CD4-positive, alpha-beta T cell treated with Interleukin-21 for 1 hour (primary cell): ENCODE measurements around the gene CTSC.
A peak's percentile ranks its signal among the peaks of the same experiment; 100 is the strongest.

ENCODE experiments used
- DNase-seq: peaks from one replicate; pipeline ENCODE4 v3.0.0-alpha.2; 2020

Gene CTSC

DNA sequence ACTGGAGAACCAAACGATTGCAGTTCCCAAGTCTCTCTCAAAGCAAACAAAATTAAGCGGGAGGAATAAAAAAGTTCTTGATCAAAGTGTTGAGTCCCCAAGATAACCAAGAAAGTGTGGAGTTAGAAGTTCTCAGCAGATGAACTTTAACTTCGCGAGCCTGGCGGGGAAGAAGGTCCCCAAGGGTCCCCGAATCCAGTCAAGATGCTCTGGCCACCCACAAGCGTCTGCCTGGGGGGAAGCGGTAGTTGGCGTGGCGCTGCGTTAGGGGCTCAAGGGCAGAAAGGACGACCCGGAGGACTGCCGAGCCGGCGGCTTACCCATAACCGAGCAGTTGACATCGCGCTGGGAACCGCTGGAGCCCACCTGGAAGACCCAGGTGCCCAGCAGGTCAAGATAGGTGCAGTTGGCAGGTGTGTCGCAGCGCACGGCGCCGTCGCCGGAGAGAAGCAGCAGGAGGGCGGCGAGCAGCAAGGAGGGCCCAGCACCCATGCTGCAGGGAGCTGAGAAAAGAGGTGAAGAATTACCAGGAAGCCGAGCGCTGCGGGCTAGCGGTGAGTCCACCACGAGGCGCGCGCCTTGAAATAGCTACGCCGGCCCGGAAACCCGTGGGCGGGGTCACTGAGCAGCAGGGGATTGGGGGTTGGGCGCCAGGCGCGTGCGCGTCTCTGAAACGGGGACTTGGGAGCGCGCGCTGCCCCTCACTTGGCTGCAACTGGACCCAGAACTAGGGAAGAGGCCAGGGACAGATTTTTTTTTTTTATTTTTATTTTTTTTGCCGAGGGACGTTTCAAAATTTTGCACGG, at the start of gene CTSC:
TSS of gene CTSC (minus strand) at position 556 of the 806 bp plus-strand sequence. CDS start at position 492, 64 bp downstream.
- DNase-seq, result peak; percentile 92

DNA sequence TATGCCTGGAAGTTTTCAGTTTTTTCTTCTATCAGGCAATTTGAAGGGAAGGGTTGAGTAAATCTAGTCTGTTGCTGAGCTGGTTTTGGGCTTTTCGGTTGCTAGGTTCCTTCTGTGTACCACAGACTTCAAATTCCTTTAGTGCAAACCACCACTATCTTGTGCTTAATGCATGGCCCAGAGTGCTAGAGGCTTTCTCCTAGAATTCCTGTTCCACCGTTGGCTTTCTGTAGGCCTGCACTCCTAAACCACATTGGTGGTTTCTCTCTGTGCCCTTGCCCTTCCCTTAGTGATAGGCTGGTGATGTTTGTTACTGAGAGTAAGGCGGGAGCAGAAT, 47.1 kb upstream of the CTSC start:
- DNase-seq, result no peak

DNA sequence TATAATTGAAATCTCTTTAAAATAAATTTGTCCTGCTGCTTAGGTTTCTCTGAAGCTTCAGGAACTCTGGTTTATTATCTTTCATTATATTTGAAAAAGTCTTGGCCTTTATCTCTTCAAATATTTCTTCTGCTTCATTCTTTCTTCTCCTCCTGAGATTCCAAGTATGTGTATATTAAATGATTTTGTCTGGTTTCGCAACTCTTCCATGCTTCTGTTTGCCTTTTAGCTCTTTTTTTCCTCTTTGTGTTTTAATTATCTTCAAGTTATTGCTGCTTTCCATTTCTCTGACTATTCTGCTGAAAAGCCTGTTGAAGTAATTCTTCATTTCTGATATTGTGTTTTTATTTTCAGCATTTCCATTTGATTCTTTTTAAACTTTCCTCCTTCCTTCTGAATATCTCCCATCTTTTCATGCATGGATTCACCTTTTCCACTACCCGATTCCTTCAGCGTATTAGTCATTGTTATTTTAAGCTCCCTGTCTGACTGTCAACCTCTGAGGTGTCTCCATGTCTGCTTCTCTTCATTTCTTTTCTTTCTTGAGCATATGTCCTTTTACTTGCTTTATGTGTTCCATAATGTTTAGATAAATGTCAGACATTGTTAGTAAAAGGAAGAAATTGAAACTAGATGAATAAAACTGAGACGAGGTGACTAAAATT, 46.6 kb upstream of the CTSC start:
- no peak for DNase-seq

DNA sequence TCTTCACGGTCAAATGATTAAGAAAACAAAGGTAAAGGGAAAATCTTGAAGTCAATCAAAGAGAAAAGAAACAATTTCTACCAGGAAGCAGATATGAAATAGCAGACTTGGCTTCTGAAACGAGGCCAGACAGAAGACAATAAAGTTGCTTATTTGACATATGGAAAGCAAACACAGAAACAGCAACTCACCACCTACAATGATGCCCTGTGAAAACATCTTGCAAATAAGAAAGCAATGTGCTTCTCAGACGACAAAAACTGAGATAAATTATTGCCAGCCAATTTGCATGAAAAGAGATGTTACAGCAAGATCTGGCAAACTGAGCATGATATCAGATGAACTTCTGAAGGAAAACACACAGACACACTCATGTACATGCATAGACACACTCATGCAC, 45.9 kb upstream of the CTSC start:
- no peak for DNase-seq

DNA sequence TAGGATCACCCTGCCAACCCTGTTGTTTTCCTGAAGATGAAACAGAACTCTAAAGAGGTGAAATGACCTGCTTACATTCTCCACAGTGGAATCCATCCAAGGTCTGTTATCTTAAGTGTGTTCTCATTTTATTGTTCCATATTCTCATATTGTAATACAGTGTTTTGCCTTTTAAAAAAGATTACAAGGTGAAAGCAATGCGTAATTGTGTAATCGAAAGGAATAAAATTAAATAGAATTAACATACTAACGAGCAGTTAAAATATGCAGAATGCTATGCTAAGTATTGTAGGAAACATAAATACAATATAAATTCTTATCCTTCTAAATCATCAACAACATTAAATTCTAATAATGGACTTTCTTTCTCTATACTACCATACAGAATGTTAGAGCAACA, 41.6 kb upstream of the CTSC start:
- no peak for DNase-seq

DNA sequence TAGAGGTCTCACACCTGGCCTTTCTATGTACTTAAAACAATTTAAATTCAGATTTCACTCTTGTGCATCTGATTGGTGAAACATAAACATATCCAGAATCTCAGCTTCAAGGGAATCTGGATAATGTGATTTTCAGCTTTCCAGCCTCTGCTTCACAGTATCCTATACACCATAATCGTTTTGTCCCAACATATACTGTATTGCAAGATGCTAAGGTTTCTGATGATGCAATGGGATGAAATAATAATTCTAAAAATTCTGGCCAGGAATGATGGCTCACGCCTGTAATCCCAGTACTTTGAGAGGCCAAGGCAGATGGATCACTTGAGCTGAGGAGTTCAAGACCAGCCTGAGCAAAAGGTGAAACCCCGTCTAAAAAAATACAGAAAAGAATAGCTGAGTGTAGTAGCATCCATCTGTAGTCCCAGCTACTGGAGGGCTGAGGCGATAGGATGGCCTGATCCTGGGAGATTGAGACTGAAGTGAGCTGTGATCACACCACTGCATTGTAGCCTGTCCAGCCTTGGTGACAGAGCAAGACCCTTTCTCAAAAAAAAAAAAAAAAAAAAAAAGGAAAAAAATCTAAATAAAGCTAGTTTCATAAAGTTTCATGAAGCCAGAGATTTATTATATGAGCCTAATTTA, 41.0 kb upstream of the CTSC start:
- DNase-seq, result no peak

DNA sequence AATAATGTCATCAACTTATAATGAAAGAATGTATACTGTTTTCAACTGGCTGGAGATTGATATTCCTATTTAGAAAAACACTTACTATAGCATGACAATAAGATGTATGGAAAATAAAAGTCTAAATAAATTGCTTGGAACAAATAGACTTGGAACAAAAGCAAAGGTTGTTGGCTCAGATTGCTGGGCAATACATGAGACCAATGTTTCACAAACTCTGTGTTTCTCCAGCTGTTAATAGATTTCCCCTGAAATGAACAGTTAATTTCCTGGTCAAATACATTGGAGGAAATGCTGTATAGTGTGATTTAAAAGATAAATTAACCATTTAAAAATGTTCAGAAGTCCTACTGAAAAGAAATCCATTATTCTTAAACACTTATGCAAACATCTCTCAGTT, 40.1 kb upstream of the CTSC start:
- no peak for DNase-seq

DNA sequence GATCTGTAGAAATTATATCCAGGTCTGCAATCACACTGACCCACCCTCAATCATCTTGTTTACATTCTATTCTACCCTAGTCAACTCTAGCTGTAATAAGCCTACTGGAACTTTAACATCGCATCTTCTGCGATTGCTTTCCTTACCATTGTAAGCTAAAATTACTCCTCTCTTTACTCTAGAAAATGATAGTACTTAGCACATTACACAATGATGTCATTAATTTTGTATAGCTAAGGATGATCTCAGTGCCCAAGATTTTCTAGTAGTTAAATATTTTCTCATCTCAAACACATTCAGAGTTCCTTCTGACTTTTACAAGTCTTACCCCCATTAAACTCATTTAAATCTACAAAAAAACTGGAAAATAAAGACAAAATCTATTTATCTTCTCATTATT, 39.6 kb upstream of the CTSC start:
- DNase-seq, result no peak

DNA sequence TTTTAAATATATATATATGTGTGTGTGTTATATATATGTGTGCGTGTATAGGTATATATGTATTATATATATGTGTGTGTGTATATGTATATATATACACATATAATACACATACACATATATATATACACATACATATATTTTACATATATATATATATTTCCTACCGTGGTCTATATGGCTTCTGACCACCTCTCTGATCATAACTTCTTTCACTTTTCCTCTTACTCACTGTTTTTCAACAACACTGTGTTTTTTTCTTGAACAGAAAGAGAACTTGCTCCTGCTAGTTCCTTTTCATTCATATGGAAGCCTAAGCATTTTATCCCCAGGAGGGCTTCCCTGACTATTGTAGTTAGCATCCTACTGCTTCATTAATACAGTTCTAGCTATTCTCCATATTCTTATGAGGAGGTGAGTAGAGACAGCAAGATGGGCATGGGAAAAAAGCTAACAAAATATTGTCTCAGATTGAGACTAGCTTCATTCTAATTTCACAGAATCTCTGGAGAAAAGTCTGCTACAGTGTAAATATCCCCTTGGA, 38.5 kb upstream of the CTSC start:
- no peak for DNase-seq

DNA sequence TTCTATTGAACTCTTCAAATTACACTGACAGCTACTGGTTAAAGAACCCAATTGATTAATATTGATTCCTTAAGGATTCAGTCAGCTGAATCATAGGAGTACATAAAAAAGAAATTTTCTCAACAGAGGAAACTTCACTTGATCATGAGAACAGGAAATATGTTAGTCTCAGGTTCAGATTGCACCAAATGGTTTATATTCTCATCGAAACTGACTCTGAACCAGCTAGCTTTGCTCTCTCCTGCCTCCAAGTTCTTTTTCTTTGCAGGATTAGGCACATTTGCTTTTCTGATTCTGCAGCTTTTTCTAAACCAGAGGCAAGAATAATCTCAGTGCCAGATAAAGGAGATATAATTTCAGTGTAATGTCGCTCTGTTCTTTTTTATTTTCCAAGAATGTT, 33.2 kb upstream of the CTSC start:
- DNase-seq, result no peak

DNA sequence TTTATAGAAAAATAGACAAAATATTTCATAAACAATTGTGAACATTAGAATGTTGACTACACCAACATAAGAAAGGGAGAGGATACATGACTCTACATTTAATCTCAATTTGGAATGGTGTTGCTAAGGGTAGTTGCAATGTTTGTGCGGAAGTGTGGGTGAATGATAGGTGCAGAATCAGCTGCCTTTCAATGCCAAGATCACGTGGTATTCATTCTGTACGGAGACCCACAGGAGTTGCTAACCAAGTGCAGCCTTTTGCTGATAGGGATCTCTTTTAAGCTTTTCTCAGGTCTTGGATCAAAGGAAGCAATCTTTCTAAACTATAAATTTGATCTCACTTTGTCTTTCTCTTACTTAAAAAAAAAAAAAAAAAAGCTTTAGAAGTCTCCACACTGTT, 29.8 kb upstream of the CTSC start:
- DNase-seq, result peak; percentile 46

DNA sequence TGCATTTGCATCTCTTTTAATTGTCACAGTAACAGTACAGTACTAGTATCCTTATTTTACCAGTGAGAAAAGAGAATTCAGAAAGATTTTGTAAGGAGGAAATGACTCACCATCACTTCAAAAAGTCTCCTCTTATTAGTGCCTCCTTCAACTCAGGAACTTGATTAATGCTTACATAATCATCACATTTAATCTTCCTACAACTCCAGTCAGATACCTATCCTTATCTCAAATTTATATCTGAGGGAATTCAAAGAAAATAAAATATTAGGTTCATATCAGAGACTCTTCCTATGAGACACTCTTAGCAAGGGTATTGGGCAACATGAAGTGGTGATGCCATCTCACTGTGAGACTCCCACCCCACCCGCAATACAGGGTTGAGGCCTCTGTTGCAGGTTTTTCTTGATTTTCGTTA, 26.1 kb upstream of the CTSC start:
- DNase-seq, result no peak

DNA sequence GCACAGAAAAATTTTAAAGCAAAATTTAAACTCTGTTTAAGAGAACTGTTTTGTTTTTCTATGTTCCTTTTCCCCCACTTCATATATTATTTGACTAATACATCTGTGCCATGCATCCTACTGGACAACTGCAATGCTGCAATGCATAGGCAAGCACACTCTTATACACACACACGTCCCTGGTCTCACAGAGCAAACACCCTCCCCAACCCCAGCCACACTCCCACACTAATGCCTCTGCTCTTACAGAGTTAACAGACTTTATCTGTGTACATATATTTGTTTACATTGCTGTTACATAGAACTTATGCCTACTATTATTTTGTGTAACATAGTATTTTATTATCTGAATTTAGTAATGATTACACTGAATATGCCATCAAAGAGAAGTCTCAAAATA, 25.5 kb upstream of the CTSC start:
- no peak for DNase-seq

DNA sequence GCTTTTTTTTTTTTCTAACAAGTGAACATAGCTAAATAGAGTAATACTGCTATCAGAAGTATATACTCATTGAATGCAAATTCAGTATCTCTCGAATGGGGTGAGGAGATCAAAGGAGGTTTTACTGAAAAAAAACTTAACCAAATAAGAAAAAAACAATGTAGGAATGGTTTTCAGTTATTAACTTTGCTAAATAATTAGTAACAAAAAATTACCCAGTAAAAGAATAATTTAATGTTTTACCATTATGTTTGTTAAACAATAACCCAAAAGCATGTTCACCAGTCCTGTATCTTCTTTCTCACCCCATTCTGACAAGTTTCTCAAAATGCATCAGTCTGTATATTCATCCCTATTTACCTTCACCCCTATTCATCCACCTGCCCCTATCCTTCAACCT, 22.6 kb upstream of the CTSC start:
- DNase-seq, result no peak

DNA sequence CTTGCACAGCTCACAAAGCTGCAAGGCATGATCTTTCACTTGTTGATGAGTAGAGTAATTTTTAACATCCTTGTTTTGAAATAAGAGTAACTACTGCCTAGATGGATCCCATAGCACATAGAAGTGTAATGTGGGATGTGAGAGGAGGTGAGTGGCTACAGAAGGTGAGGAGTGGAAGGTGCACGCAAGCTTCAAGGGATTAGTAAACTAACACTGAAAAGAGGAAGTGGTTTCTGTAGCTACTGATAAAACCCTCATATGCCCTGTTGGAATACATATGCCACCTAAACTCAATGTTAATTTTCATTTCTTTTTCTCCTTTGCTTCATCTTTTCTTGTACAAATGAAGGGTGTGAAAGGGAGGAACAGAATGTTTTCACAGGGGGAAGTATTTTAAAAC, 22.0 kb upstream of the CTSC start:
- DNase-seq, result no peak

DNA sequence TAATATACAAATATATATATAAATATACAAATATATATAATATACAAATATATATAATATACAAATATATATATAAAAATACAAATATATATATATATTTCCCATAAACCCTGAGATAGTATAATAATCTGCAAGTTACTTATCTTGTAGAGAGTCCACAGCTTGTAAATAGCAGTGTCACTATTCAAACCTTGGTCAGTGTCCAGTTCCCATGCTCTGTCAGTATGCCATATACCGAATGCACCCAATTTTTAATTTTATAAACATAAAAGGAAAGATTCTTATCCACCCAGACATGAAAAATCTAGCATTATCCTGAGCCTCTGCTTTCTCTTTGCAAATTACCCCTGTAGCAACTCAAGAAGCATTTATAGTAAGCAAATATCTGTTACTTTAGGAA, 21.6 kb upstream of the CTSC start:
- DNase-seq, result no peak

DNA sequence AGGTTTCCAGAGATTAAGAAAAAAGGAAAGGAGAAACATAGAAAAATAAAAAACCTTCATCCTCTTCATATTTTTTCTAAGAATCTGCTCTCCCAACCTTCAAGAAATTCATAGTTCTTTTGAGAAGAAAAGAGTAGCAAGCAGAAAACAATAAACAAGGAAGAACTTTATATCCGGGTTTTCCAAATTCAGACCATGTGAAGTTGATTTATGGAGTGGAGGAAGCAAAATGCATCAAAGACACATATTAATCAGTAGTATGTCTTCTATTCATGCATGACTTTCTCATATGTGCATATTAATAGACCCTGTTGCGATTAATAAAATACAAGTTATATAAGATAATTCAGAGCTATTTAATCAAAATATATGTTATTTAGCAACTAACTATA, 20.5 kb upstream of the CTSC start:
- DNase-seq, result no peak

DNA sequence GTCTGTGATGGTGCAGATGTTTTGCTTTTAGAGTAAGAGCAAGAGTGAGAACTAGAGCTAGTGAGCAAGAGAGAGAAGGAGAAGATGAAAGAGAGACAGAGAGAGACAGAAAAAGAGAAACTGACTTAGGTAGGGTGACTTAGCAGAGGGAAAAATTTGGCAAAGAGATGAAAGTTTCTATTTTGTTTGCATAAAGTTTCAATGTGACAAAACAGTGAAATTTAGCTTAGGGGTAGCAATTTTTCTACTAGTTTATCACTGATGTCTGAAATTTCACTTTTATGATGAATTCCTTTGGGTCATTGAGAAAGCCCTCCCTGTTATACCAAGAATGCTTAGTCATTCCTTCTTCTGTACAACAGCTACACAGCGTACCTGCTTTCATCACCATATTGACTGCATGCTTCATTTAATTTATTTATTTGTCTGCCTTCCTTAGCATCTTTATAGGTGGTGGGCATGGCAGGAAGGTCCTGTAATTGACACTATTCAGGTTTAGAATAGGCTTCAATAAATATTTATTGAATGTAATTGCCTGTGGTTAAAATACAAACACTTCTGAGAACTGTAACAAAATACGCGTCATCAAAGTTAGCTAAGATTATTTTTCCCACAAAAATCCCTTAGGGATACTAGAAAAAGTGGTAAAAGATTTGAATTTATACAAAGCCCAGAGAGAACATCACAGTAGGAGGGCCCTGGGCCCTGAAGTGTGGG, 19.9 kb upstream of the CTSC start:
- DNase-seq, result no peak

DNA sequence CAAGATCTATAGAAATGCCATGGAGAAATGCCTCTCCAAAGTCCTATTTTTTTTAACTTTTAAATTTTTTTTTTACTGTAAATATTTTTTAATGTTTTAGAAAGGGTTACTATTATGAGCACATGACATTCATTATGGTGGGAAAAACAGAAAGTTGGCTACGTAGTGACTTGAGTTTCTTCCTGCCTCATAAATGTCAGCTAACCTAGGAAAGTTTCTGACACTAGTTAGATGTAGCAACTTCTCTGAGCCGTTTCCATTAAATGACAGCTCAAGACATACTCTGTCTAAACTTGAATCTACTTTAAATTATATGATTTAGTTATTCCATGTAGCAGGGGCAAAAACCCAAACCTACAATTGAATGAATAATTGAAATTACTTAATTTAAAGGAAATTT, 18.4 kb upstream of the CTSC start:
- DNase-seq, result no peak

DNA sequence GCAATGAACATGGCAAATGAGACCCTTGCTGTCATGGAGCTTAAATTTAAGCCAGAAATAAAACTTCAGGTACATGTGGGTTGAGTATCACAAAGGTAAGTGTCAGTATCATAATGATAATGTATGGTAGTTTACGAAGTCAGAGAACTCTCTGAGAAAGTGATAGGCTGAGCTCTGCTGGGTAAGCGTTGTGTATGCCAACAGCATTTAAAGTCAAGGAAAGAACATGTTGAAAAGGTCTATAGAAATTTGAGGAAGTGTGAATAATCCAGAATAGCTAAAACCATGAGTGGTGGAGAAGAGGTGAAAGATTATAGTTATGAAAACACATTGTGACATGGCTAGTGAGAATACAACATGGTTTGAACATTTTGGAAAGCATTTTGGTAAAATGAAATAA, 17.4 kb upstream of the CTSC start:
- DNase-seq, result no peak

DNA sequence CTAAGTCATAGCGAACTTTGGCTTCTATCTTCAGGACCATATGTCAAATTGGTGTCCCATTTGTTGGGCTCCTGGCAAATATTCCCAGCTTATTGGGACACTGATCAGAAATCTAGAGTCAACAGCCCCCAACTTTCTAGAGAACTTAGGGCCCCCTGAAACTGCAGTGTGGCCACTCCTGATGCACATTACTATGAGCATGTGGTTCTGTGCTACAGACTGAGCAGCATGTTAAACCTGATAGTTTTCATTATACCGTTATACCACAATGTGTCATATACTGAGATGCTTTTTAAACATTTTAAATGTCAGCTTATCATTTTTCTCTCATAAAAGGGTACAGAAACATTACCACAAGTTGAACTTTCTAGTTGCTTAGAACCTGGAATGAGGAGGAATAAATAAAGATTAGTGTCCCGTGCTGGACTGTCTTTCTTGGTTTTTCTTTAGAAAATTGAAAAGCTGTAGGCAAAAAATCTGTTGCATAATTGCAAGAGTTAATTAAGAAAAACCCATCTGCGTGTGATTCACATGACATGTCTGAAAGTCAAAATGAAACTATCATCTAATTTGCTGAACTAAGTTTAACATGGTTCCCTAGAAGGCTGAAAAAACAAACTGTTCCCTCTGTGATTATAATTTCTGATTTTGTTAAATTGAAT, 16.4 kb upstream of the CTSC start:
- no peak for DNase-seq

DNA sequence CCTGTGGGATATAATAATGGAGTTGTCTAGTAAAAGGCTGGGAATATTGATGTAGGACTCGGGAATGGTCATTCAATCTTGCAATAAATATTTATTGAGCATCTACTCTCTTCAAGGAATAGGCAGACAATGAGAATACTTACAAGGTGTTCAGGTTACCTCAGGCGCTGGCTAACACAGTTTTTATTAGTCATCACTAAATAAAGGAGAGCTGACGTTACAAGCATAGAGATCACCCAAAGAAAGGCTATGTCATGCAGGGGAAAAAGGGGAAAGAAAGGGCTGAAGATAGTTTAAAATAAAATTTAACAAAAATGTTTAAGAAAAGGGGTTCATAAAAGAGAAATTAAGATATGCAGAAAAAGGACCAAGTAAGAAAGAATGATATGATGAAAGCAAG, 15.8 kb upstream of the CTSC start:
- no peak for DNase-seq

DNA sequence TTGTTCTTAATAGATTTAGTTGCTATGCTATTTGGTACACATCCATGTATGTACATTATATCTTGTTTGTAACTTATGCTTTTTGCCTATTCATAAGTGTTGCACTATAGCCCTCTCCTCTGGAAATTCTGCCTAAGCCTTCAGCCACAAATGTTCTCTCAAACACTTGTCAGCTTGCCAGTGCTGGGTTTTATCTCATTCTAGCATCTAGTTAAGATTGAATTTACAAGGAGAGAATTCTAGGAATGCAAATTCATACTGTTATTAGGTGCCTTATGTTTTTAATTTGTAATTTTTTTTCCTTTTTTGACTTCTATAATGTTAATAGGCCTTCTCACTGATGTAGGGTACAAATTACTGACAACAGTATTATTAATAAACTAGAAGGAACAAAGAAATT, 14.6 kb upstream of the CTSC start:
- no peak for DNase-seq
